ENCODE results near the gene ALG3. TPM values are rescaled to one million over a fixed set of nuclear protein-coding genes. Genes with fewer than 3 reads are reported as not detected.

Gene ALG3
- total RNA-seq: 69.8 and 73.7 TPM in 2 replicates

GRCh38 chr3:184248454-184249411, at the start of gene ALG3:
ALG3 (minus strand) TSS chr3:184248962; CDS start chr3:184248940, 22 bp downstream.
- no peaks in the 10 kb centered on the region for H3K36me3 ChIP-seq (ENCODE audit: control insufficient read depth, insufficient read depth, low read length)
- no peak for TF ChIP-seq CTCF (IDR thresholded peaks at IDR 0.05; ENCODE audit: insufficient read depth, low read length, poor library complexity, severe bottlenecking)
- DNase-seq (ENCODE audit: low read depth): peak; percentile 21
- peak within 1 kb of the TSS; percentile 88 for H3K4me3 ChIP-seq (ENCODE audit: low read depth, low read length)
- no peaks in the 10 kb centered on the region for H3K27me3 ChIP-seq (ENCODE audit: control insufficient read depth, insufficient read depth, low read length)

DNA sequence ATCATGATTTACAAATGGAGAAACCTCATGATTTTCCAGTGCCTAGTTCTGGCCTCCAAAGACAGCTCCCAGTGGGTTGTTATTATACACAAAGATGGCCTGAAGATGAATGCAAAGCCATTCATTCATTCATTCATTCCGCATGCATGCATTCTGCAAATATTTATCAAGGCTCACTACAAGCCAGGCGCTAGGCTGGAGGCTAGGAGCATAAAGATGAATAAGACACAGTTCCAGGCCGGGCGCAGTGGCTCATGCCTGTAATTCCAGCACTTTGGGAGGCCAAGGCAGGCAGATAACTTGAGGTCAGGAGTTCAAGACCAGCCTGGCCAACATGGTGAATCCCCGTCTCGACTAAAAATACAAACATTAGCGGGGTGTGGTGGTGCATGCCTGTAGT, 47.9 kb upstream of the ALG3 start:
- no peak for DNase-seq (ENCODE audit: low read depth)
- Histone ChIP-seq H3K36me3 (ENCODE audit: control insufficient read depth, insufficient read depth, low read length) (no peaks in the 10 kb centered on the region), H3K4me3 (ENCODE audit: low read depth, low read length) (no peak overlapping the region), H3K27me3 (ENCODE audit: control insufficient read depth, insufficient read depth, low read length) (peaks cover 6% of the 10 kb centered on the region)
- TF ChIP-seq CTCF (IDR thresholded peaks at IDR 0.05; ENCODE audit: insufficient read depth, low read length, poor library complexity, severe bottlenecking): no peak

- Histone ChIP-seq H3K27me3 (ENCODE audit: control insufficient read depth, insufficient read depth, low read length) (peaks cover 6% of the 10 kb centered on the region), H3K36me3 (ENCODE audit: control insufficient read depth, insufficient read depth, low read length) (no peaks in the 10 kb centered on the region), H3K4me3 (ENCODE audit: low read depth, low read length) (no peak overlapping the region)
- TF ChIP-seq CTCF (IDR thresholded peaks at IDR 0.05; ENCODE audit: insufficient read depth, low read length, poor library complexity, severe bottlenecking): no peak
- no peak for DNase-seq (ENCODE audit: low read depth)
Observed at GRCh38 chr3:184295771-184296170, 47.0 kb upstream of the ALG3 start.

- DNase-seq (ENCODE audit: low read depth): no peak
- Histone ChIP-seq H3K36me3 (ENCODE audit: control insufficient read depth, insufficient read depth, low read length) (no peaks in the 10 kb centered on the region), H3K27me3 (ENCODE audit: control insufficient read depth, insufficient read depth, low read length) (peaks cover 8% of the 10 kb centered on the region), H3K4me3 (ENCODE audit: low read depth, low read length) (no peak overlapping the region)
- no peak for TF ChIP-seq CTCF (IDR thresholded peaks at IDR 0.05; ENCODE audit: insufficient read depth, low read length, poor library complexity, severe bottlenecking)
Observed at GRCh38 chr3:184291738-184292445, 43.1 kb upstream of the ALG3 start.

DNA sequence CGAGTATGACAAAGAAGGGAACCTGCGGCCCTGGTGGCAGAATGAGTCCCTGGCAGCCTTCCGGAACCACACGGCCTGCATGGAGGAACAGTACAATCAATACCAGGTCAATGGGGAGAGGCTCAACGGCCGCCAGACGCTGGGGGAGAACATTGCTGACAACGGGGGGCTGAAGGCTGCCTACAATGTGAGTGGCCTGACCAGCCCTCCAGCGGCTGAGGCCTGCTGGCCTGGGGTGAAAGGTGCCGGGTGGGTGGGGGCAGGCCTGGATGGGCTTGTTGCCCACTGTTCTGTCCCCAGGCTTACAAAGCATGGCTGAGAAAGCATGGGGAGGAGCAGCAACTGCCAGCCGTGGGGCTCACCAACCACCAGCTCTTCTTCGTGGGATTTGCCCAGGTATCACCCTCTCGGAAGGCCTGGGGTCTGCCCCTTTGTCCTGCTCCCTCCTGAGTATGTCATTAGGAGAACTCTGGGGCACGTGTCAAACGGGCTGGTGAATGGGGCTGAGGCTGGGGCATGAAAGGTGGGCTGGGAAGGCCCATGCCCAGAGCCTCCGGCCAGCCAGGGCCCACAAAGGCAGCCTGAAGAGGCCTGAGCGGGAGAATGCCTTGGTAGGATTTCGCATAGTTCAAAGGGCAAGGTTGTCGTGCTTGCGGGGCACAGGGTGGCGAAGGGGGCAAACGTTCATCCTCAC, 42.4 kb upstream of the ALG3 start:
- DNase-seq (ENCODE audit: low read depth): no peak
- no peak for TF ChIP-seq CTCF (IDR thresholded peaks at IDR 0.05; ENCODE audit: insufficient read depth, low read length, poor library complexity, severe bottlenecking)
- Histone ChIP-seq H3K4me3 (ENCODE audit: low read depth, low read length) (no peak overlapping the region), H3K27me3 (ENCODE audit: control insufficient read depth, insufficient read depth, low read length) (peaks cover 8% of the 10 kb centered on the region), H3K36me3 (ENCODE audit: control insufficient read depth, insufficient read depth, low read length) (no peaks in the 10 kb centered on the region)
